ENCODE results near the gene SLC25A41.

DNA sequence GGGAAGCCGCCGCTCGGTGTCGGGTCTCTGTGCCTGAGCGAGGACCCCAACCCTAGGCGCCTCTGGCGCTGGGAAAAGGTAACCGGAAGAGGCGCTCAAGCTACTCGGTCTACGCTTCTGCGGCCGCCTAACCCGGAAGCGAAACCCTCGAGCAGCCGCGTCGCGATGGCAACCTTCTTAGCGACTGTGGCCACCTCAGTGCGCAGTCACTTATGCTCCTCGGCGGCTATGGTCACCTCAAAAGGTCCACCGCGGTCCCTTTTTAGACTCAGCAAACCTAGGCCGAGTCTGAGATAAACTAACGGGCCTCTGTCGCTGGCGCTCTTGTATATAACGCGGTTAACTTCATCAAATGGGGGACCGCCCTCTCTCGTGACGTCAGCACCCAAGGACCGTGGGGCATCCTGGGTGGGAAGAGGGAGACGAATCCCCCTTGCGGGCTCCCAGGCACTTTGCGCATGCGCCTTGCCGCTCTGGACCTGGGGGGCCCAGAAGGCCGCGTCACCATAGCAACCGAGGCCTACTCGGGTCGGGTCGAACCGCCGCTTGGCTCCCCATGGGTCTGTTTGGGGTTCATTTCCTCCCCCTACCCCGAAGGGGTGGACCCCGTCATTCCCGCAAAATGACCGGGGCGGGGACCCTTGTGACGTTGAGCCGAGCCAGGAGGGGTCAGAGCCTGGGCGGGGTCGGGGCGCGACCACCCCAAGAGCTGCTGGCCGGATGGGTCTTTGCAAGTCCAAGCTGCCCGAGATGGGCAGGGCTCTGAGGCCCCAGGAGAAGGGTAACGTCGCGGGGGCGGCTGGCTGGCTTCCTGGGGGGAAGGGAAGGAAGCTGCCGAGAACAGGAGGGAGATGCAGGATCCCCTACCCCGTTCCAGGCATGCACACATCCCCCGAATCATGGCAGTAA lies 40.2 kb downstream of the SLC25A41 start, which contains the start of gene GTF2F1:
- no peak for TF ChIP-seq CTCF (IDR thresholded peaks at IDR 0.05; ENCODE audit: low read depth, low read length)
- TF ChIP-seq, protein P1, sequence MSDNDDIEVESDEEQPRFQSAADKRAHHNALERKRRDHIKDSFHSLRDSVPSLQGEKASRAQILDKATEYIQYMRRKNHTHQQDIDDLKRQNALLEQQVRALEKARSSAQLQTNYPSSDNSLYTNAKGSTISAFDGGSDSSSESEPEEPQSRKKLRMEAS (IDR thresholded peaks at IDR 0.05; ENCODE audit: low read depth, low read length): peak; percentile 79
- TF ChIP-seq POLR2A (IDR thresholded peaks at IDR 0.05; ENCODE audit: extremely low read depth, insufficient read length): peak; percentile 43
- TF ChIP-seq MYC (IDR thresholded peaks at IDR 0.05; ENCODE audit: low read depth, low read length): peak; percentile 75

All from NB4 (cell line).